HG02623 (cell line): ENCODE results near the gene PRAMEF7.
"Not testable (repeated sequence)": the region's sequence is repeated elsewhere in the genome, so short reads cannot be mapped to it uniquely, and the experiment has no call there.

Experiments used
- ATAC-seq: cut with Tn5 transposase; IDR thresholded peaks from one replicate; pipeline ENCODE4 v1.9.1; 2021; ENCODE audit warnings: moderate library complexity; ENCODE audit not compliant: unreplicated experiment

PRAMEF7 gene

DNA sequence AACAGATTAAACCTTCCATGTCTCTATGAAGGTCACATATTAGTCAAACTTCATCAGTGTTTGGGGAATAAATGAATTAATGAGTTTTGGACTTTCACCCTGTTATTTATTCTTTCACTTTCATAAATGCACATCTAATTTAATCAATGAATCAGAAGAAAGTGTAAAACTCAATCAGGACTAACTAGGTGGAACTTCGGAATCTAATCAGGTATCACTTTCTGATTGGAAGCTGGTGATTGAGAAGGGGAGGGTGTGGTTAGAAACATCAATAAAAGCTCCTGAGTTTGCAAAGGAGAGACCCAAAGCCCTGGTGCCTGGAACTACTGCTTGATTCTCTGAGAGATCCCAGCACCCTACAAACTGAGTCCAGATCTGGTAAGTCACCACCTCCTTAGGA is at the start of gene PRAMEF7:
Gene PRAMEF7, plus strand, starts transcription at position 301 of the 400 bp plus-strand sequence. CDS start 1,083 bp downstream, outside the sequence.
- not testable (repeated sequence) for ATAC-seq

DNA sequence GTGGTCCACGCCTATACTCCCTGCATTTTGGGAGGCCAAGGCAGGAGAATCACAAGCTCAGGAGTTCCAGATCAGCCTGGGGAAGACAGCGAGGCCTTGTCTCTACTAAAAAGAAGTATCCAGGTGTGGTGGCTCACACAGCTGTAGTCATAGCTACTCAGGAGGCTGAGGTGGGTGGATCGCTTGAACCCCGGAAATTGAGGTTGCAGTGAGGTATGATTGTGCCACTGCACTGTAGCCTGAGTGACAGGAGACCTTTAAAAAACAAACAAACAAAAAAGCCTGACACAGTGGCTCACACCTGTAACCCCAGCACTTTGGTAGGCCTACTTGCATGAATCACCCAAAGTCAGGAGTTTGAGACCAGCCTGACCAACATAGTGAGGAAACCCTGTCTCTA is 38.0 kb upstream of the PRAMEF7 start:
- ATAC-seq = not testable (repeated sequence)

DNA sequence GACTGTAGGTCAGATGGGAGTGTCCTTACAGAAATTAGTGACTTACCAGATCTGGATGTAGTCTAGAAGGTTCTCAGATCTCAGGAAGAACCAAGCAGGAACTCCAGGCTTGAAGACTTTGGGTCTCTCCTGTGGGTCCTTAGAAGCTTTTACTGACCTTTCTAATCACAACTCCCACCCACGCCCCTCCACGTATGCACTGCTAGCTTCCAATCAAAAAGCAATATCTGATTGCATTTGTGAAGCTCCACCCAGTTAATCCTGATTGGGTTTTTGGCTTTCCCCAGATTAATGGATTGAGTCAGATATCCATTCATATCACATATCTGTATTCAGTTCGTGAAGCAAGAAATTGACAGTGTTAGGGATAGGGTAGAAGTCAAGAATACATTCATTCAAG is 30.3 kb upstream of the PRAMEF7 start, which contains the start of gene PRAMEF4:
Gene PRAMEF4, minus strand, starts transcription at position 101 of the 400 bp plus-strand sequence. CDS start 2,807 bp downstream, outside the sequence.
- not testable (repeated sequence) for ATAC-seq

DNA sequence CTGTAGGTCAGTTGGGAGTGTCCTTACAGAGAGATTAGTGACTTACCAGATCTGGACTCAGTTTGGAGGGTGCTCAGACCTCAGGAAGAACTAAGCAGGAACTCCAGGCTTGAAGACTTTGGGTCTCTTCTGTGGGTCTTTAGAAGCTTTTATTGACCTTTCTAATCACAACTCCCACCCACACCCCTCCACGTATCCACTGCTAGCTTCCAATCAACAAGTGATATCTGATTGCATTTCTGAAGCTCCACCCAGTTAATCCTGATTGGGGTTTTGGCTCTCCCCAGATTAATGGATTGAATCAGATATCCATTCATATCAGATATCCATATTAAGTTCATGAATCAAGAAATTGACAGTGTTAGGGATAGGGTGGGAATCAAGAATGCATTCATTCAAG is 18.2 kb upstream of the PRAMEF7 start, which contains the start of gene PRAMEF10:
Gene PRAMEF10, minus strand, starts transcription at position 101 of the 400 bp plus-strand sequence. CDS start 2,423 bp downstream, outside the sequence.
- not testable (repeated sequence) for ATAC-seq

DNA sequence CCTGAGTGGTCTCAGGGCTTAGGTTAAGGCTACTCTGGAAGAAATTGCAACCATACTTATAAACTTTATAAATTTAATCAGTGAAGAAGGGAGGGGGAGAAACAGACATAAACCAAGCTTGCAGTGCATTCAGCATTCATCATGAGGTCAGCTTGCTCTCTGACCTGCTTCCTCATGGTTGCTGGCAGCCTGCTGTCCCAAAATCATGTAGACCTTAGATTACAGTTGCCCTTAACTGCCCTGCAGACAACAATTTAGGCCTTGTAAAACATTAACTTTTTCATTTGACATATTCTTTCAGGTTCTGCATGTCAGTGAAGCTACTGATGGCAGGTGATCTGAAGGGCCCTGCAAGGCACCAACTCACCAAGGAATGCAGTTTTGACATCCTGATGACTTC is 17.2 kb upstream of the PRAMEF7 start:
- not testable (repeated sequence) for ATAC-seq

DNA sequence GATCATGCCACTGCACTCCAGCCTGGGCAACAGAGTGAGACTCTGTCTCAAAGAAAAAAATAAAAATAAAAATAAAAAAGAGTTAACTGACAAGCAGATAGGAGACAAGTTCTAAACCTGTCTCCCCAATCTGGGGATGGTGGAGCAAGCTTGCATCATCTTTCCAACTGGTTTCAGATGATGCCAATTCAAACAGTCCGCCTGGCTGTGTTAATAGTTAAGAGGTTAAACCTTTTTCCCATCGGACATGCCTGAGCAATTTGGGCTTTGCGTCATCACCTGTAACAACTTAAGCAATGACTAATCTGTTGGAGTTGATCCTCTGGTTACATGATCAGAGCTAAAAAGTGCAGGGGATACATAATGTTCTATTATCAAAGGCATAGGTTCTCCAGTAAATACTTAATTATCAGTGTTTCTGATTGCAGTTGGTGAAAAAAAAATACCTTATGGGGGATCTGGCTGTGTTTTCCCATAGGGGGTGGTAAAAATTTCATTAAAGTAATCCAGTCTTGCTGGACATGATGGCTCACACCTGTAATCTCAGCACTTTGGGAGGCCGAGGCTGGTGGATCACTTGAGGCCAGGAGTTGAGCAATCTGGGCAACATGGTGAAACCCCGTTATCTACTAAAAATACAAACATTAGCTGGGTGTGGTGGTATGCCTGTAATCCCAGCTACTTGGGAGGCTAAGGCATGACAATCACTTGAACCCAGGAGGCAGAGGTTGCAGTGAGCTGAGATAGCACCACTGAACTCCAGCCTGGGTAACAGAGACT is 12.4 kb upstream of the PRAMEF7 start:
- not testable (repeated sequence) for ATAC-seq

DNA sequence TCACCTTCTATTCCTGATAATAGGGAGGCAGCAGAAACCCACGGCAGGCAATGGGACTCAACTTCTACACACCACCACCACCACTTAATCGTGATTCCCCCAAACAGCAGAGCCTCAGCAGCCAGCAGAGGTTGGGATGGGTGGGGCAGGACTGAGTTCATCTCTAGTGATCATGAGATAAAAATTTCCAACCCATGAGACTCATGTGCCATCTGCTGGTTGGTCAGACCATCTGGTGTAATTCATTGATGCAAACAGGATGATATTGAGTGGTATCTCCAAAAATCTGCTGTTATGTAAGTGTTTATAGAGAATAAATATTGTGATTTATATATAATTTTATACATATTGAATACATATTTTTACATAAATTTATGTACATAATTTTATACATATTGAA is 5.3 kb downstream of the PRAMEF7 start:
- ATAC-seq = not testable (repeated sequence)

DNA sequence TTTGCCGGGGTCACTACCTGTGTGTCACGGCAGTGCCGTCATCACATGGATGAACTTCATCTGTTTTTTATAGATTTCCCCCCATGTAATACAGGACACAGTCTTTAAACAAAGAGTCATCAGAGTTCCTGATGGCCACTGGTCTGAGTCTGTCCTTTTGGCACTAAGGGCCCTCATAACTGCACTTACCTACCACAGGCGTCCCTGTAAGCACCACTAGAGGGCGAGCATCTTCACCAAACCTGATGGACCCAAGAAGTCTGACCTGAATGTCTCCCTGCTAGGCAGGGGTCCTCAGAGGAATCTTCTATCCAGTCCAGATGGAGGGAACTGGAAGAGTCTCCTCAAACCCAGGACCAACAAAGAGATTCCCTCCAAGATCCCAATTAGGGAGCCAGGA is 8.0 kb downstream of the PRAMEF7 start:
- ATAC-seq = not testable (repeated sequence)

DNA sequence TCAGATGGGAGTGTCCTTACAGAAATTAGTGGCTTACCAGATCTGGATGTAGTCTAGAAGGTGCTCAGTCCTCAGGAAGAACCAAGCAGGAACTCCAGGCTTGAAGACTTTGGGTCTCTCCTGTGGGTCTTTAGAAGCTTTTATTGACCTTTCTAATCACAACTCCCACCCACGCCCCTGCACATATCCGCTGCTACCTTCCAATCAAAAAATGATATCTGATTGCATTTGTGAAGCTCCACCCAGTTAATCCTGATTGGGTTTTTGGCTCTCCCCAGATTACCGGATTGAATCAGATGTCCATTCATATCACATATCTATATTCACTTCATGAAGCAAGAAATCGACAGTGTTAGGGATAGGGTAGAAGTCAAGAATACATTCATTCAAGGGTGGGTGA is 31.1 kb downstream of the PRAMEF7 start, which contains the start of gene PRAMEF6:
Gene PRAMEF6, minus strand, starts transcription at position 101 of the 400 bp plus-strand sequence. CDS start 5,062 bp downstream, outside the sequence.
- ATAC-seq = not testable (repeated sequence)
